ENCODE results near the gene KRTAP5-9. TPM values are rescaled to one million over a fixed set of nuclear protein-coding genes. Genes with fewer than 3 reads are reported as not detected.
"Not testable (repeated sequence)": the region's sequence is repeated elsewhere in the genome, so short reads cannot be mapped to it uniquely, and the experiment has no call there.

Gene KRTAP5-9

DNA sequence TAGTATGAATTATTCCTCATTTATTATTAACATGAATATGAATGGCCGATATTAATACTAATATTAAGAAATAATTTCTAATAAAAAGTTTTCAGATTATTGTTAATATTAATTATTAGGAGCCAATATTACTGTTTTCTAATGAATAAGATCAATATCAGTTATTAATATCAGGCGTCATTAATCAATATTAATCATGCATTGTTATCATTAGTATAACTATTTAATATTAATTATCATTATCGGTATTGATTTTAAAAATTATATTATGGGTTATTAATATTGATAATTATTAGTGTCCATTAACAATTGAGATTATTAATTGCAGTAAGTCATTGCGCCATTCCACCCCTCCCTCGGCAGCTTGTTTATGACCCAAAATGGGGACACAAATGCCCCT, 37.5 kb downstream of the KRTAP5-9 start:
- H3K79me1 ChIP-seq (ENCODE audit: low read length); H4K5ac ChIP-seq (ENCODE audit: low read length); H3K27ac ChIP-seq (ENCODE audit: low read depth, low read length); H3K18ac ChIP-seq (ENCODE audit: low read length); H3K4me2 ChIP-seq (ENCODE audit: low read length); H2BK15ac ChIP-seq (replicated peaks; ENCODE audit: low read depth); H2AK5ac ChIP-seq (ENCODE audit: low read length); H3K36me3 ChIP-seq (ENCODE audit: control insufficient read depth, insufficient read depth, low read length); H3K56ac ChIP-seq (ENCODE audit: low read length); H3K27me3 ChIP-seq (ENCODE audit: insufficient read depth, low read length, poor library complexity); H2BK120ac ChIP-seq (ENCODE audit: low read depth, low read length); H3K4me1 ChIP-seq (ENCODE audit: control insufficient read depth, low read depth, low read length); H4K8ac ChIP-seq (ENCODE audit: low read depth, low read length); H3K9ac ChIP-seq (ENCODE audit: low read length); H3K4me3 ChIP-seq (ENCODE audit: low read length); H3K4ac ChIP-seq (ENCODE audit: low read depth, low read length); H2BK5ac ChIP-seq (ENCODE audit: low read length); DNase-seq; H3K79me2 ChIP-seq (ENCODE audit: control insufficient read depth, insufficient read depth, low read length); H3K23ac ChIP-seq (ENCODE audit: low read length): not testable (repeated sequence)
- no CpG with 5 or more reads among the region's 5 CpGs for WGBS (ENCODE audit: extremely low coverage, insufficient coverage, low lambda C conversion rate)

DNA sequence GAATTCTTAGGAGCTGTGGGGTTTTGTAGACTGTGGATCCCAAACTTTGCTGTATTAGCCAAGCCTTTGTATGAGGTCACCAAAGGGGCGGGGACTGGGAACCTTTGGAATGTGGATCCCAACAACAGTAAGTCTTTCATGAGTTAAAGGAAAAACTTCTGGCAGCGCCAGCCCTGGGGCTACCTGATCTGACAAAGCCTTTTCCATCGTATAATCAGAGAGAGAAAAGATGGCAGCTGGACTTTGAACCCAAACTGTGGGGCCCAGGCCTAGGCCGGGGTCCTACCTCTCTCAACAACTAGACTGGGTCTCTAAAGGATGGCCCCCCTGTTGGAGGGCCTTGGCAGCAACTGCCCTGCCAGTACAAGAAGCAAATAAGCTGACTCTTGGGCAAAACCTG, 40.1 kb downstream of the KRTAP5-9 start:
- H3K9ac ChIP-seq (ENCODE audit: low read length); H4K8ac ChIP-seq (ENCODE audit: low read depth, low read length); H3K4me3 ChIP-seq (ENCODE audit: low read length); H3K4me1 ChIP-seq (ENCODE audit: control insufficient read depth, low read depth, low read length); H2BK120ac ChIP-seq (ENCODE audit: low read depth, low read length); H2BK15ac ChIP-seq (replicated peaks; ENCODE audit: low read depth); H4K5ac ChIP-seq (ENCODE audit: low read length); H3K4me2 ChIP-seq (ENCODE audit: low read length); H3K79me1 ChIP-seq (ENCODE audit: low read length); H3K56ac ChIP-seq (ENCODE audit: low read length); H3K27ac ChIP-seq (ENCODE audit: low read depth, low read length); H3K23ac ChIP-seq (ENCODE audit: low read length); H3K79me2 ChIP-seq (ENCODE audit: control insufficient read depth, insufficient read depth, low read length); H3K27me3 ChIP-seq (ENCODE audit: insufficient read depth, low read length, poor library complexity); H3K36me3 ChIP-seq (ENCODE audit: control insufficient read depth, insufficient read depth, low read length); H3K18ac ChIP-seq (ENCODE audit: low read length); H3K4ac ChIP-seq (ENCODE audit: low read depth, low read length); H2BK5ac ChIP-seq (ENCODE audit: low read length); H2AK5ac ChIP-seq (ENCODE audit: low read length): not testable (repeated sequence)
- DNase-seq, result peak; percentile 42
- no CpG with 5 or more reads among the region's 4 CpGs for WGBS (ENCODE audit: extremely low coverage, insufficient coverage, low lambda C conversion rate)

DNA sequence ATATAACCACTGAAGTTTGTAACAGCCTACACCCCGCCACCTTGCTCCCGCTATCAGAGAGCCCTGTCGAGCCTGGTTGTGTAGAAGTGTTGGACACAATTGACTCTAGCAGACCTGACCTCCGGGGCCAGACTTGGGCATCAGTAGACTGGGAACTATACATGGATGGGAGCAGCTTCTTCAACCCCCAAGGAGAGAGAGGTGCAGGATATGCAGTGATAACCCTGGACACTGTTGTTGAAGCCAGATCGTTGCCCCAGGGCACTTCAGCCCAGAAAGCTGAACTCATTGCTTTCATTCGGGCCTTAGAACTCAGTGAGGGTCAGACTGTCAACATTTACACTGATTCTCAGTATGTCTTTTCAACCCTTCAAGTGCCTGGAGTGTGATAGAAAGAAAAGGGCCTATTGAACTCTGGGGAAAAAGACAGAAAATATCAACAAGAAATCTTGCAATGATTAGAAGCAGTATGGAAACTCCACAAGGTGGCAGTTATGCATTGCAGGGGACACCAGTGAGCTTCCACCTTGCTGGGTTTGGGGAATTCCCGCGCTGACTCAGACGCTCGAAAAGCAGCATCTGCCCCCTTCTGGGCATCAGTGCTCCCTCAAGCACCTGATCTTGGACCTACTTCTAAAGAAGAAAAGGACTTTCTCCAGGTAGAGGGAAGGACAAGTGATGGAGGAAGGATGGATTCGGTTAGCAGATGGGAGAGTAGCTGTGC, 40.8 kb downstream of the KRTAP5-9 start:
- H4K8ac ChIP-seq (ENCODE audit: low read depth, low read length); H3K79me1 ChIP-seq (ENCODE audit: low read length); H3K36me3 ChIP-seq (ENCODE audit: control insufficient read depth, insufficient read depth, low read length); H2BK15ac ChIP-seq (replicated peaks; ENCODE audit: low read depth); H3K23ac ChIP-seq (ENCODE audit: low read length); H3K9ac ChIP-seq (ENCODE audit: low read length); H2BK5ac ChIP-seq (ENCODE audit: low read length); H3K27me3 ChIP-seq (ENCODE audit: insufficient read depth, low read length, poor library complexity); H3K56ac ChIP-seq (ENCODE audit: low read length); H3K4me2 ChIP-seq (ENCODE audit: low read length); H3K27ac ChIP-seq (ENCODE audit: low read depth, low read length); H3K18ac ChIP-seq (ENCODE audit: low read length); H4K5ac ChIP-seq (ENCODE audit: low read length); H2BK120ac ChIP-seq (ENCODE audit: low read depth, low read length); H3K4me3 ChIP-seq (ENCODE audit: low read length); H3K4me1 ChIP-seq (ENCODE audit: control insufficient read depth, low read depth, low read length); H2AK5ac ChIP-seq (ENCODE audit: low read length); H3K79me2 ChIP-seq (ENCODE audit: control insufficient read depth, insufficient read depth, low read length): not testable (repeated sequence)
- peak overlapping the region; percentile 31 for H3K4ac ChIP-seq (ENCODE audit: low read depth, low read length)
- WGBS (ENCODE audit: extremely low coverage, insufficient coverage, low lambda C conversion rate), result no CpG with 5 or more reads among the region's 11 CpGs
- peak; percentile 74 for DNase-seq

DNA sequence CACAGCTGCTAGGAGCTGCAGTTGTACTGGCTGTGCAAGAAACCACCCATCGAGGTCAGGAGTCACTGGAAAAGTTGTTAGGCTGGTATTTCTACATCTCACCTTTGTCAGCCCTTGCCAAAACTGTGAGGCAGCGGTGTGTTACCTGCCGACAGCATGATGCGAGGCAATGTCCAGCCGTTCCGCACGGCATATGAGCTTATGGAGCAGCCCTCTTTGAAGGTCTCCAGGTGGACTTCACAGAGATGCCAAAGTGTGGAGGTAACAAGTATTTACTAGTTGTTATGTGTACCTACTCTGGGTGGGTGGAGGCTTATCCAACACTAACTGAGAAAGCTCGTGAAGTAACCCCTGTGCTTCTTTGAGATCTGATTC, 41.3 kb downstream of the KRTAP5-9 start:
- H3K4me3 ChIP-seq (ENCODE audit: low read length); H4K8ac ChIP-seq (ENCODE audit: low read depth, low read length); H3K18ac ChIP-seq (ENCODE audit: low read length); H3K4ac ChIP-seq (ENCODE audit: low read depth, low read length); H2AK5ac ChIP-seq (ENCODE audit: low read length); H3K23ac ChIP-seq (ENCODE audit: low read length); H3K79me1 ChIP-seq (ENCODE audit: low read length); H2BK120ac ChIP-seq (ENCODE audit: low read depth, low read length); DNase-seq; H3K56ac ChIP-seq (ENCODE audit: low read length); H3K27ac ChIP-seq (ENCODE audit: low read depth, low read length); H3K4me2 ChIP-seq (ENCODE audit: low read length); H2BK5ac ChIP-seq (ENCODE audit: low read length); H4K5ac ChIP-seq (ENCODE audit: low read length); H3K79me2 ChIP-seq (ENCODE audit: control insufficient read depth, insufficient read depth, low read length); H3K4me1 ChIP-seq (ENCODE audit: control insufficient read depth, low read depth, low read length); H2BK15ac ChIP-seq (replicated peaks; ENCODE audit: low read depth); H3K36me3 ChIP-seq (ENCODE audit: control insufficient read depth, insufficient read depth, low read length); H3K27me3 ChIP-seq (ENCODE audit: insufficient read depth, low read length, poor library complexity); H3K9ac ChIP-seq (ENCODE audit: low read length): not testable (repeated sequence)
- no CpG with 5 or more reads among the region's 8 CpGs for WGBS (ENCODE audit: extremely low coverage, insufficient coverage, low lambda C conversion rate)

Small RNAs within 50 kb of the gene (small RNA-seq; reads per million reads assigned to genes)
- gene AP000867.1 (ENCODE audit: insufficient read depth) (not detected), gene KRTAP5-14P (ENCODE audit: insufficient read depth) (not detected)
